GM19193 (cell line): ENCODE data around the gene USP49.

Experiments
- POLR2A ChIP-seq: IDR thresholded peaks from 4 replicates; pipeline ENCODE4 v1.6.1; 2011; ENCODE audit not compliant: insufficient read depth, insufficient read length; ENCODE audit errors: extremely low read depth

The USP49 gene

DNA sequence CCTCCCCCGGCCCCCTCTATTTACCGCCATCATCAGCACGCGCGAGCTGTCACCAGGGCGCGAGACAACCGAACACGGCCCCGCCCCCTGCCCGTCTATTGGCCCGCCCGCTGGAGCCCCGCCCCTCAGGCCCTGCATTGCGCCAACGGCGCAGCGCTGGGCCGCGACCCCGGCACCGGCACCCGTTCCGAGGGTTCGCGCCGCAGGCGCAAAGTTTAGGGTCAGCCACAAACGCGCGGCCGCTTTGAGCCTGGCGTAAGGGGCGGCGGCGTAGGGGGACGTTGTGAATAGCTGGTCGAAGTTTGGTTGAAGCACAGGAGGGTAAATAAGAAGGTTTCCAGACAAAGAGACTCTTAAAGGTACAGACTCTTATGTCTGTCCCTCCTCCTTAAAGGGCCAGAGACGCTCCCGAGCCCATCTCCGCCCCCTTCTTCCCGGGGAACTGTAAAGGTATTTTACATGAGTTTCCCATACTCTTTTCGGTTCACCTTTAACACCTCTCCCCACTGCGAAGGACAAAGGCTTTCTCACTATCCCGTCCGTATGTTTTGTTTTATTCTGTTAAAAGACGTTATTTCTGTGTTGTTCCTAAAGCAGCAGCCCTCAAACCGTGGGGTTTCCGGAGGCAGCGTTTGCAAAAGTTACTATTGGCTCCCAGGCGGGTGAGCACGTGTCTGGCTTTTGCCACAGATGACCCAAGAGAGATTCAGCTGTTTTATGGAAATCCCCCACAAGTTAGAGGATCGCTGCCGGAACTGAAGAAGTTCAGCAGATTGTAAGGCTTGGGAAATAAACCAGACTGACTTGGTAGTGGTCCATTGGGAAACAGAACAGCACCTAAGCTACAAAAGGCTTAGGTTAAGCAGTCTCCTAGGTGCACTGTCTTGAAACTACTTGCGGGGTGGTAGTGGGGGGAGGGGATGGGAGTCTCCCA lies at the start of gene USP49:
Gene USP49 (minus strand): TSS at position 76 of the 934 bp plus-strand sequence. CDS start 88,392 bp downstream, outside the sequence.
- TF ChIP-seq POLR2A, result peak; percentile 72

DNA sequence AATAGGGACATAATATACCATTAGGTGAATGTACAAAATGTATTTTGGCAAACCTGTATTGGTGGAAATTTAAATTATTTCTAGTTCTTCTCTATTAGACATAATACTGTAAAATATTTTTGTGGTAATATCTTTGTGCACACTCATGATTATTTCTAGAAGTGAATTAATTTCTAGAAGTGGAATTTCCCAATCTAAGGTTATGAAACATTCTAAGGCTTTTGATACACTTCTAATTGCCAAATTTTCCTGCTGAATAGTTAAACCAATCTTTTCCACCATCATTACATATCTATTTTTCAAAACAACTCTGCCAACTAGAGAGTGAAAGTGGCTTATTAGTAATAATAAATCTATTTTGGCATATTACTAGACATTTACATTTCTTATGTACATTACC lies 48.3 kb upstream of the USP49 start:
- no peak for TF ChIP-seq POLR2A

- no peak for TF ChIP-seq POLR2A
Measured at GRCh38 chr6:41942067-41942851, 47.1 kb upstream of the USP49 start.

GRCh38 chr6:41941280-41942066 lies 46.3 kb upstream of the USP49 start, which contains the start of gene CCND3:
CCND3 (minus strand) TSS chr6:41941808; CDS start chr6:41941649, 159 bp downstream.
- TF ChIP-seq POLR2A, result peak; percentile 79

GRCh38 chr6:41940759-41941279 lies 45.6 kb upstream of the USP49 start:
- no peak for TF ChIP-seq POLR2A

DNA sequence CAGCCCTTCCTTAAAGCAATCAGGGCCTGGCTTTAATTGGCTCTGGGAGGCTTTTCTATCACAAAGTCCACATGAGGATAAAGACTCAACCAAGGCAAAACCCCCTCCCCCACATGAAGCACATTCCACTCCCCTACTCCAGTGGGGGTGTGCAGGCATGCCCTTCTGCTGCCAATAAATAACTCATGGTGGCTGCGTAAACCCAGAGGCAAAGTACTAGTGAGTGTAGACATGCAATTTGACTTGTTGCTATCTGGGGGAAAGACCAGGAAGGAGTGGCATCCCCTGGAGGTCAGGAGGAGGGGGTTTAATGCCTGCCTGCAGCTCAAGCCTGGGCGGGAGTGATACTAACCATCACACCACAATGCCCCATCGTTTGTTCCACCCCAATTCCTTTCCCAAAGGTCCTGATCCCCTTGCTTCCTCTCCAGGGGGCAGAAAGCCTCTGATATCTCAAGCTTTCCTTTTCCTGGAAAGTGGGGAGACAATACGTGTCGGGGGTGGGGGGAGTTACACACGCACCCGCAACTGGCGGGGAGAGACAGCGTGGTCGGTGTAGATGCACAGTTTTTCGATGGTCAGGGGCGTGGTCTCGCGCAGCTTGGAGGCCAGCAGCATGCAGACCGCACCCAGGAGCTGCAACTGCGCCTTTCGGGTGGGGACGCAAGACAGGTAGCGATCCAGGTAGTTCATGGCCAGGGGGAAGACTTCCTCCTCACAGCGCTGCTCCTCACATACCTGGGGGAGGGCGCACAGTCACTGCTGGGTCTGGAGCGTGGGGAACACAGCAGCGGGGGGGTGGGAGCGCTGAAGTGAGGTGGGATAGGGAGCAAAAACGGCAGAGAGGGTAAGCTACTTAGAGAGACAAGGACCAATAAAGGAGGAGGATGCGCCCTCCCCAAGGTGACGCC lies 44.9 kb upstream of the USP49 start:
- TF ChIP-seq POLR2A, result no peak

GRCh38 chr6:41939176-41939847 lies 44.1 kb upstream of the USP49 start:
- no peak for TF ChIP-seq POLR2A

DNA sequence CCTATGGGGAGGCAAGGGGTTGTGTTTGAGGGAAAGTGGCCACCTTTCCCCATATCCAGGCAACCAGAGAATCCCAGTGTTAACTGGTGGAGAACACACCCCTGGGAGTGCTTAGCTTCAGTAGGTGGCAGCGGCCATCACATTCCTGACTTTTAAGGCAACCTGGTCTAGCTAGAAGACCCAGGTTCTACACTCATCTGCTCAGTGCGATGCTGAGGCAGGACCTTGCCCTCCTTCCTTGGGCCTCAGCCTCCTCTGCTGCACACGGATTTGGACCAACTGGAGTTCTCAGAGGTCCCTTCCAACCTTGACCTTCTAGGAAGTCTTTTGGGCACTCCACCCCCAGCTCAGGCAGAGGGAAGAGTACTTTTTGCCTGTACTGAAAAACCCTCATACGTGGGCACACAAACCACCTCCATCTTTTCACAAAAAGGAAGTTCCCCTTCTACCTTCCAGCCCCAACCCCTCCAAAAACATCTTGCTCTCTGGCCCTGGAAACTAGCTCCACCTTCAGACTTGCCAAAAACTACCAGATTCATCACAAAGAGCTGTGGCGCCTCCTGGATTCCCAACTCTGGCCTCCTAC lies 43.5 kb upstream of the USP49 start:
- no peak for TF ChIP-seq POLR2A

DNA sequence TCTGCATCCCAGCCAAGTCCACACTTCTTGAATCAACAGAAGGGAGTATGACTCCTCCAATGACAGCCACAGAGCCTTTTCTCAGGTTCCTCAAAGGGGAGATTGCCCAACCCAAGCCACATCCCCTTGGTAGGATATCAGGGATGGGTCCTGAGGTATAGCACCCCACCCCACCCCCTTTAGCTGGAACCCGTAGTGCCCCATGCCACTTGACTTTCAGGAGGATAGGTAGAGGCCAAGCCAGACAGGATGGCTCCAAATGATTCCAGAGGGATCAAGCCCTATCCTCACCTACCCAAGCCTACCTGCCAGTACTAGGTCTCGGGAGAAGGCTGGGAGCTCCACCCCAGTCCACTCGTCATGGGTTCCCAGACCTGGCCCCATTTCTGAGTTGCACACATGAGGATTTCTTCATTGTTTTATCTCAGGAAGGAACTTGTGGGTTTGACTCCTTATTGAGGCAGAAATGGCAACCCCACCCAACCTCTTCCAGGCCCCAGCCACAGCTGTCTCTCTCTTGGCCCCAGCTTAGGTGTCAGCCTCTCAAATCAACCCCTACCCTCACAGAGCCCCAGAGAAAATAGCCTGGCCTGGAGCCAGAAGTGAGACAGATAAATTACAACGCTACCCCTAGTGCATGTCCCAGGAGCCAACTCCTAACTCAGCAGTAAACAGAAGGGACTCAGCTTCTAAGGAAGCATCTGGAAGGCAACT lies 42.8 kb upstream of the USP49 start:
- TF ChIP-seq POLR2A, result no peak

DNA sequence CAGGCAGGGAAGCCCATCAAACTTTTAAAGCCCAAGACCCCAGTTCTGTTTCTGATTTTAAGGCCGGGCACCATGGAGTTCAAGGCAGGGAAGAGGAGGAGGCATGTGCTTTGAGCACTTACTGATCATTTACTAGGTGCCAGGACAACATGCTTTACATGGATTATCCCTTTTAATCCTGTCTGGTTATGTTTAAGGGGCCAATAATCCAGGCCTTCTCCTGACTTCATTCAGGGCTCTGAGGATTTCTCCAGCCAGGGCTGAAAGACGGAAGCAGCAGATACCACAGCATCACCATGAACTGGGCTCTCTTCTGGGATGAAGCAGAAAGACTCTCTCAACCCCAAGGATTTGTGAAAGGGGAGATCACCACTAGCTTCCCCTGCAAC lies 42.3 kb upstream of the USP49 start:
- no peak for TF ChIP-seq POLR2A

GRCh38 chr6:41936073-41936837 lies 41.1 kb upstream of the USP49 start:
- TF ChIP-seq POLR2A, result peak; percentile 15

GRCh38 chr6:41935685-41936072 lies 40.5 kb upstream of the USP49 start:
- TF ChIP-seq POLR2A, result no peak

DNA sequence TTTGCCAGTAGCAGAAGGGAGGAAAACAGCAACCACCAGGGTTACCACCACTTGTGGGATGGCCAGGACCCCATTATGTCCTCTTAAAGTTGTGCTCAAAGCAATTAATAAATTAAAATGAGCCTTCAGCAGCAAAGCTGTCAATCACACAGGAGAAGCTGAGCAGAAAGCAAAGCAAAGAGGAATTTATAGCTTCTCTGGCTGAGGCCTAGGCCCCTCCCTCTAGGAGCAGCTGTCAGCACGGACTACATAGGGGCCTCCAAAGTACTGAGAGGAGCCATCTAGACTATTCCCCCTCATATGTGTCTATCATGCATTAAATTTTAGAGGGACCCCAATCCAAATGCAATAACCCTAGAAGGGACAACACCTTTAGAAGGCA lies 40.0 kb upstream of the USP49 start:
- no peak for TF ChIP-seq POLR2A
